ENCODE data around the gene NOD2.

The NOD2 gene

DNA sequence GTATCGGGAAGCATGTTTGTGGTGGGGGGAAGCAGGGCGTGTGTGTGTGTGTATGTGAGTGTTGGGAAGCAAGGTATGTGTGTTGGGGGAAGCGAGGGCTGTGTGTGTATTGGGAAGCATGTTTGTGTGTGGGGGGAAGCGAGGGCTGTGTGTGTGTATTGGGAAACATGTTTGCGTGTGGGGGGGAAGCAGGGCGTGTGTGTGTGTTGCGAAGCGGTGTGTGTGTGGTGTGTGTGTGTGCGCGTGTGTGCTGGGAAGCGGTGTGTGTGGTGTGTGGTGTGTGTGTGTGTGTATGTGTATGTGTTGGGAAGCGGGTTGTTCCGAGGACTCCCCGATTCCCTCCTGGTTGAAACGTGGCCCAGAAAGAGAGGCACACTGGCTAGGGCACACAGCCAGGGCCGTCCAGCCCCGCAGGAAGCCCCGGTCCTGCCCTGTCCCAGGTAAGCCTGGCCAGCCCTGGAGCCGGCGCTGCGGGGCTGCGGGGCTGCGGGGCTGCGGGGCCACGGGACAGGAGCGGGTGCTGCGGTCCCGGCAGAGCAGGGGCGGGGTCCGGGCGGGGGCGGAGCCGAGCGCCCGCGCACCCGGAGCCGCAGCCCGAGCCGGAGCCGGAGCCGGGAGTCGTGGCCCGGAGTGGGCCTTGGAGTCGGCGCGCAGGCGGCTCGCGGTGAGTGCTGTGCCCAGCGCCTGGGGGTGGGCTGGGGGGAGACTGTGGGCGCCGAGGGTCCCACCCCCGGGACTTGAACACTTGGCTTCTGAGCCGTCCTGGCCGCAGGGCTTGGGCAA, at the start of gene NOD2:
Gene NOD2, plus strand, starts transcription at position 608 of the 783 bp plus-strand sequence. CDS start 5,890 bp downstream, outside the sequence.
- peak in 1 of 4 experiments; percentile 22 for DNase-seq

DNA sequence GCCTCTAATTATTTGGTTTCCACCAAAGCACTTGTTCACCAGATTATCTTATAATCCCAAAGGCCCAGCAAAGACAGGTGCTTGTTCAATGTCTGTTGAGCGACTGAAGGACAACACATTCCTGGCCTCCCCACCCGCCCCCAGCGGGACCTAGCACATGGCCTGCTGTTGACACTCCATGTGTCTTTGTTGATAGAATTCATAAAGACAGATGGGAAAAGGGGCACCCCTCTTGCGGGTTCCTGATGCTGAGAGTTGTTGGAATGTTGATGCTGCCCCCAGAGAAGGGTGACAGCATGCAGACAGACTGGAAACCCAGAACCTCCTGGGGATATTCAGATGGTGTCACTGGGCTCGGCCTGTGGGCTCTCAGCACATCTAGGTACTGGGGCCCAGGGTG, 49.2 kb upstream of the NOD2 start:
- no peak for DNase-seq

DNA sequence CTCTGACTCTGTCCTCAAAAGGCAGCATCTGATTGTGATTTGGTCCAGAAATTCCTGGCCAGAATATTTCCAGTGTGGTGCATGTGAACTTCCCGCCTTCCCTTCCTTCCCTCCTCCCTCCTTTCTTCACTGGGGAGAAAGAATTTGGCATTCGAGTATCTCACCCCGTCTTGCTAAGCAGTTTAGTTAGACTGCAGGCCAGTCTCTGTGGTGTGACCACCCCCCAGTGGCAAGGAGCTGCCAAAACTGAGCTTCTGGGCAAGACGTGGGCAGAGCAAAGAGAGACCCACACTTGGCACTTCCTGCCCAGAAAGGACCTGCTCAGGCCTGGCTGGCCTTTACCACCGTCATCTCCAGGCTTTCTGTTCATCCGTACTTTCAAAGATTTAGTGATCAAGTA, 48.7 kb upstream of the NOD2 start:
- peak in 2 of 4 experiments; percentile 18 to 41 for DNase-seq

DNA sequence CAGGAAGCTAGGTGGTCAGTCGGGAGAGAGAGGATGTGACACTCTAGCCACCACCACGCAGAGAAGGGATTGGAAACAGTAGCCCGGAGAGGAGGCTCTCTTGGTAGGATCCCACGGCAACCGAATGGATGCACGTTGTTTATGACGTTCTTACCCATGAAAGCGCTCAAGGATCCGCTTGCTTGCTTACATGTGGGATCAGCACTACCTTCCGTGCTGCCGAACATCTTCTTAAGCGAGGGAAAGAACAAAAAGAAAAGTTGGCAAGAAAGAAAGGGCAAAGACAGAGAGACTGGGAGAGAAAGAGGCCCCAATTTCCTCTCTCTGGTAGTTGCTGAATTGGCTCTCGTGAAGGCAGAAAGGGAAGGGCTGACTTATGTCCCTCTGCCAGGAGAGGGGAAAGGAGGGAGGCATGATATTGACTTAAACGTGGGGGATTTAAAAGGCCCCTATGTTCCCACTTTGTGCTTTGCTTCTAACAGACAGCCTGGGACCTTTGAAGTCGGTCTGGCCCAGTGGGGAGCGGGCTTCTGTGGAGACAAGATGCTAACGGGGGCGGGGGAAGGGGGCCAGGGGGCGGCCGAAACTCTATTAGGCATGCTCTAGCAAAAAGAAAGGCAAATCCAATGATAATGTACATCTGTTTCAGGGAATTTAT, 47.7 kb upstream of the NOD2 start:
- no peak for DNase-seq

DNA sequence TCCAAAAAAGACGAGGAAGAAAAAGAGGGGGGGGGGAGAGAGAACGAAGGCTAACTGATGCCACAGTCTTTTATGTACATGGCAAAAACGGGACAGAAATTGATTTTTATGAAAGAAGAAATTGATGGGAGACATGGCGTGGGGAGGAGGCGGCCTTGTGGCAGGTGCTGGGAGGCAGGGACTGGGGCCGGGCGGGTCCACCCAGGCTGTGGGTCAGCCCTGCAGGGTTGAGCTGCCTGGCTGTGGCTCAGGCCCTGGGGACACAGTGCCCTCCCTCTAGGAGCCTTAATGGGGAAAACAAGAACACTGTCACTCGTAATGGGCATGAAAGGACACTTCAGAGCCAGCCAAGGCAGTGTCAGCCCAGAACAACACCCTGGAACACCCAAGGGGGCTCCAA, 47.1 kb upstream of the NOD2 start:
- no peak for DNase-seq

DNA sequence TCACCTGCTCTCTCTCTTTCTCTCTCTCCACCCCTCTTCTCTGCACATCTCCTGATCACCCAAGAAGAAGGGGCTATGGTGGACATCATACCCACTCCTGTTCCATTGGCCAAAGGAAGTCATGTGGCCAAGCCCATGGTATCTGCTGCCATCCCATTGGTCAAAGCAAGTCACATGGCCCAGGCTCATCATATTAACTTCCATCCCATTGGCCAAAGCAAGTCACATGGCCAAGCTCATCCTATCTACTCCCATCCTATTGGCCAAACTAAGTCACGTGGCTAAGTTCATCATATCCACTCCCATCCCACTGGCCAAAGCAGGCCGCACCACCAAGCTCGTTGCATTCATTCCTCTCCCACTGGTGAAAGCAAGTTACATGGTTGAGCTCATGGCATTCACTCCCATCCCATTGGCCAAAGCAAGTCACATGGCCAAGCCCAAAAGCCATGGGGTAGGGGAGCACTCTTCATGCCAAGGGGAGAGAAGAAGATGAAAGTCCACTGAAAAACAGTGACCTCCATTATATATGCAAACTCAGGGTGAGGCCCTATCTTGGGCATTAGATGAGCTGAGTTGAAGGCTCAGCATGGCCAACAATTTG, 41.5 kb upstream of the NOD2 start:
- no peak for DNase-seq

DNA sequence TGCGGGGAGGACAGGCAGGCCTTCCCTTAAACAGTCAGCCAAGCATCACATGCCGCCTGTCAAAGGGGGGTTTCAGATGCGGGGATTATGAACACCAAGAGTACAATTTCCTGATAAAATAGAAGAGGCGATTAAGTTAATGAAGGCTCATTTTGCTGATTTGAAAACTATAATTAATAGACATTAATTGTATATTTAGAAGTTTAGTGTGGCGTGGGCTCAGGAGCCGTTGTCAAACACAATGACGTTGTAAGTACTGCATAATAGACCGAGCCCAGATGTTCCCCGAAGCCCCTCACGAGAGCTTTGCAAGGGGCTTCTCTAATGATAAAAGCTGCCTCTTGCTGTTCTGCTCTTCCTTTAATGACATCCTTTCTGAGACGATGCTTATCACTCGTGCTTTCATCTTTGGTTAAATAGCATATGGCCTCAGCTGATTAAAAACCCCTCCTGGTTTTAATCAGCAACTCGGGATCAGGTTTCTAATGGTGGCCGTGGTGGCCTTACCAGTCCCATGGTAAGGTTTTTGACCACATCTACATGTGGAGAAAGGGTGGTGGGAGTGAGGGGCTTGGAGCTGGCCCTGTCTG, 40.5 kb upstream of the NOD2 start:
- no peak for DNase-seq

DNA sequence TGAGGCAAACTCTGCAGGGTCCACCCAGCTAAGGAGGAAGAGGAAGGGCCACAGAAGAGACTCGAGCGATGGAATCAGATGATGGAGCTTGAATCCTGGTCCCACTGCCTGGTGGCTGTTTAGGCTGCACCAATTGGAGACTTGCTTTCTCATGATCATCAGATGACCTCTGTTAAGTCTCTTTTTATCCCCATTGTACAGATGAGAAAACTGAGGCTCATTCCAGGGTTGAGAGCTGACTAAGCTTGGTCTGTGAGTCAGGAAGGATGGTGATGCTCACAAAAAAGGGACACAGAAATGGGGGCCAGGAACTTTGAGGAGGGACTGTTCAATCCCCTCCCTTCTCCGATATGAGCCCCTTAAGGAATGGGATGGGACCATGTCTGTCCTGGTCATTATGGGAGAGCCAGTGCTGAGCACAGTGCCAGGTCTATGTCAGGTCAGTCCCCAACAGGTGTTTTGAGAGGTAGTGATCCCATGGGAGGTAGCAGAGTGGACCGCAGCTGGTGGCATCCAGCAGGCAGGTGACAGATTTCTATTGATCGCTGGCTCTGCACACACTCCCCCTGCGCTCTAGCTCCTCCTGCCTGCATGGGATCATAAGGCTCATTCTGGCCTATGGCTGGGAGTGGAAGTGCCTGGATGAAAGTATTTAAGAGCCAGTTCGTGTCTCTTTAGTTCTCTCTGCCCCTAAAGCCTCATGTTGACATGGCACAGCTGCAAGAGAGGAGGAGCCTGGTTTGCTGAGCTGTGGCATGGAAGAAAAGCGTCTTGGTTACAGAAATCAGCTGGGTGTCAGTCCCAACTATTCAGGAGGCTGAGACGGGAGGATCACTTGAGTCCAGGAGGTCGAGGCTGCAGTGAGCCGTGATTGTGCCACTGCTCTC, 39.5 kb upstream of the NOD2 start:
- DNase-seq: no peak

DNA sequence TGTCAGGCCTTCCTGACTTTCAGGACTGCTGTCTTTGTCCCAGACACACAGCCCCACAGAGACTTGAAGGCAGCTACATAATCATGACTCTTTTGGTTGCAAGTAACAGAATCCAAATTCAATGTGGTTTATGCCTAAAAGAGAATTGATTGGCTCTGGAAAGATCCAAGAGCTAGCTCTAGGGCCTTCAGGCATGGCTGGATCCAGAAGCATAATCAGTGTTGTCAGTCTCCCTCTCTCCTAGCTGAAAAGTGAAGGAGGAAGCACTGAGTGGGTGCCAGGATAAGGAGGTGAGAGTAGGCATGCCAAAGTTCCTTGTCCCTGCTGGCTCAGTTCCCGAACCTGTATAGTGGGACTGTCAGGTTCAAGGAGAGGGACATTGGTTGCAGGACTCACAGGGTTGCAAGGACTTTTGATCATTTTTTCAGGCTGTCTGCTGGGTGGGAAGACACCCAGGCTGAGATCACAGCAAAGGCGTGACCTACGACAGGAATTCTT, 37.8 kb upstream of the NOD2 start:
- DNase-seq: no peak

DNA sequence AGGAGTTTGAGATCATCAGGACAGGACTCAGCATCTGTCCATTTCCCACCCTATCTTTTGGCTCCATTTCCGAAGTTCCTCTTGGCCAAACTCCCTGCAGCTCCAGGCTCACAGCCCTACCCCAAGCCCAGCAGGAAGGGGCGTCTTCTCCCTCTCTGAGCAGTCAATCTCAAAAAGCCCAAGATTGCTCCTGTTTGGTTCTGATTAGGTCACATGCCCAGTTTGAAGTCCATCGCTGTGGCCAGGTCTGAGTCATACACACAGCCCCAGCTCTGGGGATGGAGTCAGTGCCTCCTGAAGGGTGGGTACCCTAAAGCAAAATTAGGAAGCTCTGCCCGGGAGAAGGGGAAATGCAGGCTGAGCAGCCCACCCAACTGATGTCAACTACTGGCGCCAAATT, 36.2 kb upstream of the NOD2 start:
- DNase-seq: no peak

DNA sequence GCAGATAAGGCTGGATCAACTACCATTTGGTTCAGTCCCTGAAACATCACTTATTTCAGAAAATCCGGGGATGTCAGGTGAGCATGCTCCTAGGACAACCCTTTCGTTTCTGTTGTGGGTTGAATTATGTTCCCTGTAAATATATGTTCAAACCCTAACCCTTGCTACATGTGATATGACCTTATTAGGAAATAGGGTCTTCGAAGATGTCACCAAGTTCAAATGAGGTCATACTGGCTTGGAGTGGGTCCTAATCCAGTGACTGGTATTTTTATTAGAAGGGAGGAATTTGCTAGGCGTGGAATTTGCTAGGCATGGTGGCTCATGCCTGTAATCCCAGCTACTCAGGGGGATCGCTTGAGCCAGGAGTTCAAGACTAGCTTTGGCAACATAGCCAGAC, 33.6 kb upstream of the NOD2 start:
- DNase-seq: no peak

DNA sequence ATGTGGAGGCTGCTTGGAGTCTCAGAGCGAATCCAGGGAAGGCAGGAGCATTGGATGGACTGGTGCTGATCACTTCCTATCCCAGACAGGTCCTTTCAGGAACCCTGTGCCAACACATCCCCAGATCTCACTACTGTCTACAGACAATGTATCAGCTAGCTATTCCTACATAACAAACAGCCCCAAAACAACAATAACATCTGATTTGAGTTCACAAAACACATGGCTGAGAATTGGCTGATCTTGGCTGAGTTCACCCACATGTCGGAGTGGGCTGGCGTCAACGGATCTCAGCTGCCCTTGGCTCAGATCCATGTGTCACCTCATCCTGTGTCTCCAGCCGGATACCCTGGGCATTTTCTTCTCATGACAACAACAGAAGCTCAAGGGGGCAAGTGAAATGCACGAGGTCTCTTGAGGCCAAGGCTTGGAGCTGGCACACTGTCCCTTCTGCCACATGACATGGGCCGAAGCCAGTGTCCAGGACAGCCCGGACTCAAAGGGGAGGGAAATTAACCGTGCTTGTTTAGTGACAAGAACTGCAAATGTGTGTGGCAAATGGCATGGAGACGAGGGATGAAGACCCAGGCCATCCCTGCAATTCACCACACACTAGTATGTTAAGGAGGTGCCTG, 31.0 kb upstream of the NOD2 start:
- DNase-seq: no peak

DNA sequence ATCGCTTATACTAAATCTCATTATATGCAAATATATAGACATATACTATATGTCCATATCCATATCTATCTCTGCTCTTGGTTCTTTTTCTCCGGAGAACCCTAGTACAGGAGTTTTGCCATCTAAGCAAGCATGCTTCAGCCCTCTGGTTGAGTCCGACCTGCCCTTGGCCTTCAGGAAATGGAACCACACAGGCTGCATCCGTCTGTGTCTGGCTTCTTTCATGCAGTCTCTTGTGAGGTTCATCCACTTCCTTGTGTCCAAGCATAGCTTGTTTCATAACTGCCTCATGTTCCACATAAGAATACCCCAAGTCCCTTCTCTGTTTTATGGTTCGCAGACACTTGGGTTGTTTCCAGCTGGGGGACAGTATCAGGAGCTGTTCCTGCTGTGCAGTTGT, 29.1 kb upstream of the NOD2 start:
- DNase-seq: no peak

DNA sequence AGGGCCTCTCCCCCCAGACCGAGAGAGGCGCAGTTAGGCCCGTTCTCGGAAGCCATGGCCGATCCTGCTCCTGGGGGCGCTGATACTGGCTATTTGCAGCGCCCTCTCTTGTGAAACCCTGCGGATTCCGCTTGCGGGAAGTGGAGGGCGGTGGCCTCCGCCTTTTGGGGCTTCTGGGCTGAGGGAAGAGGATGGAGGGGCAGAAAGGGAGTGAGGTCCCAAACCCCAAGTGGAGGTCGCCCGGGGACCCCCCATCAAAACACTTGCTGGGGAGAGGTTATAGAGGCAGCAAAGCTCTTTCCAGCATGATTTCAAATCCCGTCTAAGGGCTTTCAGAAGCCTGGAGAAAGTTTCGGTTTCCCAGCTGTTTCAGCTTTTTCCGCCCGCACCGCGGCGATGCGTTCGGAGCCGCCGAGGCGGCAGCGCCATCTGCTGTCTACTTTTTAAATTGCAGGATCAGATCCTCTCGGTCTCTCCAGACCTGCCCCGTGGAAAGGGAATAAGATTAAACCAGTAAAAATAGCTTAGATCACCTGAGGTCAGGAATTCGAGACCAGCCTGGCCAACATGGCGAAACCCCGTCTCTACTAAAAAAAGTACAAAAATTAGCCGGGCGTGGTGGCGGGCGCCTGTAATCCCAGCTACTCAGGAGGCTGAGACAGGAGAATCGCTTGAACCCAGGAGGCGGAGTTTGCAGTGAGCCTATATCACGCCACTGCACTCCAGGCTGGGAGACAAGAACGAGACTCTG, 28.1 kb upstream of the NOD2 start:
- peak; percentile 48 to 85 (median 73) for DNase-seq

DNA sequence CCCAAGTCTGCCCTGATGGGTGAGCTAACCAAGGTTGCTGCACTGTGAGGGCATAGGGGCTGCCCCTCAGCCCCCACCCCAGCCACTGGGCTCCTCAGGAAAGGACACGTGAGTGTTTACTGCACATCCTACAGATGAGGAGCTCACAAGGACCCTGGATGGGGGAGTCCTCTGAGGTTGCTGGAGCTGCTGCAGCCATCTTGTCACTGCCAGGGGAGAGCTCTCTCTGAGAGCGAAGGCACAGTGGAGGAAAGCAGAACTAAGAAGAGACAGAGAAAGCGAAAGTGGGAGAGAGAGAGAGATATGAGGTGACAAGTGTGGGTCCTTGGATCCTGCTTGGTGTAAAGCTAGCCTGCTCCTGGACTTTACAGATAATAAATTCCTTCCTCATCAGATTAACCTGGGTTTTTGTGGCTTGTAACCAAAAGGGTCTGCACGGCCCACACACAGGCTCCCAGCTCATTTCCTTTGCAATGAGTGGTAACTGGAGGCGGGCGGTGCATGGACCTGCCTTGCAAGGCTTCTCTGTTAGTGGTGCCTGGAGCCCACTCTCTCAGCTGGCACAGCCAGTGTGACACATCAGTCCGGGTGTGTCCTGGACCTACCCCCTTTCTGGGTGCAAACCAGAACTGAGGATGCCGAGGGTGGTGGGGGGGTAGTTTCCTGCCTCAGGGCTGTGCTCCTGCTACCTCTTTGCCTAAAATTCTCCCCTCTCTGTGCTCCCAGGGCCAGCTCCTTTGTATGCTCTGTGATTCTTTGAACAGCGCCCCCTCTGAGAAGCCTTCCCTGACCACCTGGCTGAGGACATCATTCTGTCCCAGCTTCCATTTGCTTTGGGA, 26.5 kb upstream of the NOD2 start:
- peak in 2 of 4 experiments; percentile 5 to 45 for DNase-seq

DNA sequence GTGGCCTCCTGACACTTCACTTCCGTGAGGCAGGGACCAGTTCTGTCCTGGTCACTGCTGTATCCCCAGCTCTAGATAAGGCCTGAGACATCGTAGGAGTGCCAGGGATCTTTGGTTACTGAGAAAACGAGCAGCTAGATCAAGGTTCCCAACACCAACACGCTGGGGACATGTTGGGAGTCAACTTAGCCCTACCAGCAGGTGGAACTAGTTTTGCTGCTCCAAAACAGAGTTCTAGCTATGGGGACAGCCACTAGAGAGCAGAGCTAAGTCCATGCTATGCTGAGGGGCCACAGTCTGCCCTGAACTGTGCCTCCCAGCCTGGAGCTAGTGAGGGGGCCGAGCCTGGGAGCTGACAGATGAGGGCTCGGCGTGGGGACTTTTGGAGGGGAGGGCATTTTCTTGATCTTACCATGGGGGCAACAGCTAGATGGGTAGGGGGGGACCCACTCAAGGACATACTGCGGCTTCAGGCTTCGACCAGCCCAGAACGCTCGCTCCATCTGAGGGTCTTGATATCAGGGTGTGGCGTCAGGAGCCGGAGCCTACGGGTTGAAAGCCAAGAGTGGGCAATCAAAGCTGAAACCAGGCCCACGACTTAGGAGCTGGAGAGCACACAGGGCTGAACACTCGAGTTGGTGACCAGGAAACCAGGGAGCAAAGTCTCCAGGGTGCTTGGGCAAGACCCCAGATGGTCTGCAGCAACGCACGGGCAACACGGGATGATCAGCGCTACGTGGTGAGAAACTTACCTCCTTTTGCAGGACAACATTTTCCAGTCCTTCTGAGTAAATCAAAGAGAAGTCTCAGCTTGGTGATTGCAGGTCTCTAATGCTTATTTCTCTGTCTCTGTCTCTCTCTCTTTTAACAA, 25.7 kb upstream of the NOD2 start:
- no peak for DNase-seq

DNA sequence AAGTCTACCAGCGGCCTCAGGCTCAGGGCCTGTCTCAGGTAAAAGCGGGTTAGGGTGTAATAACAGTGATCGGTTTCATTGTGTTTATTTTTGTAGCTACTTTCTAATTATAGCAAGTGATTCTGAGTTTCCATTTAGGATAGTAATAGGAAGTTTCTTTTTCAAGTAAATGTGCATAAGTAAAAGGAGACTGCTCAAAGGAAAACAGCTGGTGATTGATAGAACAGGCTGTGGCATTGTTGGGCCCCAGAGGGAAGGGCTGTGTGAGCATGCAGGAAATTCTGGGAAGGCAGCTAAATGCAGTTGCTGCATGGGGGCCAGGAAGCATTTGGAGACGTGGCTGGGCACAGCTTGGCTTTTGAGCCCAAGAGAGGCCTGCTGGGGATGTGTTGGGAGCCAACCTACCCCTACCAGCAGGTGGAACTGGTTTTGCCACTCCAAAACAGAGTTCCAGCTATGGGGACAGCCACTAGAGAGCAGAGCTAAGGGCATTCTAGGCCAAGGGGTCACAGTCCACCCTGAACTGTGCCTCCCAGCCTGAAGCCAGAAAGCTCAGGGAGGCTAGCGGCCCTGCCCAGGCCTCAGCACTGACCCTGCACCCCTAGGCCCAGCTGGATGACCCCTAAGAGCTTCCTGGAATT, 24.9 kb upstream of the NOD2 start:
- DNase-seq: no peak

DNA sequence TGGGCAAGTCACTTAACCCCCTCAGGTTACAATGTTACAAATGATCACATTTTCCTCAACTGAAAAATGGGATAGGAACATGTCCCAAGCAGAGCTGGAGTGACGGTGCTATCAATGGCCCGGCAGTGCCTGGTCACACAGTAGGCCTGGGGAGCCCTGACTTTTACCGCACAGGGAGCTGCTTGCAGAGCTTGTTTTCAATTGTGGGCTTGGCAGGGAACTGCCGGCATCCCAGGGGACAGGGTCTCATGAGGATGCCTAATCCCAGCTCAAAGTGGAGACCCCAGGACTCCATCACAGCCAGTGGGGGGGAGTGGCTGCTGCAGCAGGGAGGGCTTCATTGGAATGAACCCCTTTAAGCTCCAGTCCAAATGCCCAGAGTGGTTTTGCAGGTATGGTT, 23.7 kb upstream of the NOD2 start:
- DNase-seq: no peak

DNA sequence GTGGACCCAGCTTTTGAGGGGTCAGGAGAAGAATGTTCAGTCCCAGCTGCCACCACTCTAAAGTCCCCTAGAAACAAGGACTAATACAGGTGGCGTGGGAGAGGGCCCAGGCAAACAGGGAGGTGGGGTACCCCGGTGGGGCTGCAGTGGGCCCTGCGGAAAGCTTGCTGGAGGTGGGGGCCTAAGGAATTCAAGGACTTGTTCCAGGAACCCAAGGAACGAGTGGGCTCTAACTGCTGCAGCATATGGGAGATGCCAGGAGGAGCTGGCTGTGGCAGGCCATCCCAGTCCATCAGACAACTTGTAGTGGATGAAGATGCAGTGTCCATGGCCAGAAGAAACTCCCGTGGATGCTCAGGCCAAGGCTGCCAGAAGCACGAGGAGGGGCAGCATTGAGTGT, 22.9 kb upstream of the NOD2 start:
- no peak for DNase-seq

Measured in activated naive CD4-positive, alpha-beta T cell (primary cell).